NT2/D1 (cell line): ENCODE data around the gene ANKRD29.

Experiments
- DNase-seq: peaks from one replicate; pipeline ENCODE4 v3.0.0-alpha.2; 2011; ENCODE audit warnings: low read depth, low spot score
- H3K27me3 ChIP-seq: 2 replicates; pipeline ENCODE4 v1.6.0; 2011; ENCODE audit warnings: mild to moderate bottlenecking; ENCODE audit not compliant: insufficient read length, insufficient read depth
- H3K36me3 ChIP-seq: 2 replicates; pipeline ENCODE4 v1.6.1; 2011; ENCODE audit warnings: mild to moderate bottlenecking, low read length, mixed read lengths; ENCODE audit not compliant: insufficient read depth, insufficient read length
- H3K4me1 ChIP-seq: 2 replicates; pipeline ENCODE4 v1.5.1; 2011; ENCODE audit not compliant: insufficient read depth, insufficient read length
- H3K4me3 ChIP-seq: 2 replicates; pipeline ENCODE4 v1.5.1; 2011; ENCODE audit warnings: low read depth; ENCODE audit not compliant: insufficient read length
- H3K9ac ChIP-seq: 2 replicates; pipeline ENCODE4 v1.6.0; 2011; ENCODE audit warnings: low read depth; ENCODE audit not compliant: insufficient read length
- H3K9me3 ChIP-seq: 2 replicates; pipeline ENCODE4 v1.5.1; 2011; ENCODE audit warnings: mild to moderate bottlenecking, low read length; ENCODE audit not compliant: insufficient read depth
- SUZ12 ChIP-seq: IDR thresholded peaks from 2 replicates; pipeline ENCODE4 v1.6.1; 2011; ENCODE audit not compliant: insufficient read length, insufficient read depth; ENCODE audit errors: extremely low read depth
- YY1 ChIP-seq: IDR thresholded peaks from 2 replicates; pipeline ENCODE4 v1.6.1; 2011; ENCODE audit not compliant: insufficient read length, insufficient read depth
- ZNF274 ChIP-seq: IDR thresholded peaks from 2 replicates; pipeline ENCODE4 v1.6.1; 2011; ENCODE audit warnings: mild to moderate bottlenecking, low read depth, low read length

The ANKRD29 gene

GRCh38 chr18:23669202-23669766, 6.6 kb upstream of the ANKRD29 start:
- Histone ChIP-seq H3K4me1 (peaks cover 3% of the 10 kb centered on the region), H3K9ac (no peak overlapping the region), H3K4me3 (no peak overlapping the region), H3K27me3 (peaks cover 4% of the 10 kb centered on the region), H3K36me3 (no peaks in the 10 kb centered on the region), H3K9me3 (no peaks in the 10 kb centered on the region)
- no peak for DNase-seq
- TF ChIP-seq SUZ12 (no peak), YY1 (no peak), ZNF274 (no peak)

DNA sequence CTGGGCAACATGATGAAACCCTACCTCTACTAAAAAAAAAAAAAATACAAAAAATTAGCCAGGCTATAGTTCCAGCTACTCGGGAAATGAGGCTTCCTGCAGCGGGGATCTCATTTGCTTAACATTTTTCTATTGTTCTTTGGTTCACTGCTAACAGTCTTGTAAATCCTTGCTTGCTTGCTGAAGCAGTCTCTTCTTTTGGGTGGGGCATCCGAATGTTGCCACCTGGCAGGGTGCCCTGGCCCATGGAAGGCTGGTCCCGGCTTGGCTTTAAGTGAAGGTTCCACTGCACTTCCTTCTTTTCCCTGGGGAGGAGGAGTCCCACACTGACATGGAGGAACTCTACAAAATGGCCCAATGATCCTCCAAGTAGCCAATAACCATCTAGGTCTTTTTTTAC, 6.0 kb upstream of the ANKRD29 start:
- TF ChIP-seq SUZ12 (no peak), YY1 (no peak), ZNF274 (no peak)
- Histone ChIP-seq H3K9ac (no peak overlapping the region), H3K27me3 (peaks cover 5% of the 10 kb centered on the region), H3K4me1 (peaks cover 3% of the 10 kb centered on the region), H3K4me3 (no peak overlapping the region), H3K36me3 (no peaks in the 10 kb centered on the region), H3K9me3 (no peaks in the 10 kb centered on the region)
- DNase-seq, result no peak

DNA sequence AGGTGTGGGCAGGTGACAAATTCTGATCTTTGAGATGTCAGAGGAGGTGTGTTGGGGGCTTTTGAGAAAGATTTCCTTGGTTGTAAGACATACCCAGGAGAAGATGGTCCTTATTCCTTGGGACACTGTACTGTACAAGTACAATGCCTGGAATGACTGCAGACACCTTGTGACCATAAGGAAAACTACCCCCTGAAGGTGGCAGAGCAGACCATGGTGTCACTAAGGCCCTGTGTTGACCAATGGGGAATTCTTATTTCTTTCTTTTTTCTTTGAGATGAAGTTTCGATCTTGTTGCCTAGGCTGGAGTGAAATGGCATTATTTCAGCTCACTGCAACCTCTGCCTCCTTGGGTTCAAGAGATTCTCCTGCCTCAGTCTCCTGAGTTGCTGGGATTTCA, 4.4 kb upstream of the ANKRD29 start:
- Histone ChIP-seq H3K9me3 (no peaks in the 10 kb centered on the region), H3K4me1 (peaks cover 3% of the 10 kb centered on the region), H3K4me3 (no peak overlapping the region), H3K36me3 (no peaks in the 10 kb centered on the region), H3K9ac (no peak overlapping the region), H3K27me3 (peaks cover 20% of the 10 kb centered on the region)
- no peak for DNase-seq
- TF ChIP-seq ZNF274, result no peak
- no peak for TF ChIP-seq SUZ12
- no peak for TF ChIP-seq YY1

DNA sequence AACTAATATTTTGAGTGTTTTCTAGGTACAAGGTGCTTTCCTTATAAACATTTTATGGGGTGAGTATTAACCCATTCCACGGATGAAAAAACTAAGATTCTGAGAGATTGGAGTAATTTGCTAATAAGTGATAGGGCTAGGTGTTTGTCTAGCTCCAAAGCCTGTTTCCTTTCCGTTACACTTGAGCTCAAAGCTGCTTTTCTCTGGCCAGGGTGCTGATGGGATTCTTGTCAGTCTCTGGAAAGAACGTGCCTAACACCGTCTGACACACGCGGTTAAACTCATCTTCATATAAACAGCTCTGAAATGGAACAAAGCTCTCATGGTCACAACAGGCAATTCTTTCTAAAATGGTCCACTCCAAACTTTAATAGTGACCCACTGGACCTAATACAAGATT, 2.0 kb upstream of the ANKRD29 start:
- peaks cover 34% of the 10 kb centered on the region for H3K27me3 ChIP-seq
- no peak for DNase-seq
- H3K4me1 ChIP-seq, result no peaks in the 10 kb centered on the region
- TF ChIP-seq ZNF274, result no peak
- no peak for TF ChIP-seq SUZ12
- TF ChIP-seq YY1, result no peak
- no peaks in the 10 kb centered on the region for H3K9me3 ChIP-seq
- no peak overlapping the region for H3K9ac ChIP-seq
- no peaks in the 10 kb centered on the region for H3K36me3 ChIP-seq
- H3K4me3 ChIP-seq, result no peak overlapping the region

GRCh38 chr18:23661735-23662308, 889 bp downstream of the ANKRD29 start:
- Histone ChIP-seq H3K9me3 (no peaks in the 10 kb centered on the region), H3K36me3 (no peaks in the 10 kb centered on the region), H3K9ac (peak overlapping the region; percentile 64), H3K4me1 (no peaks in the 10 kb centered on the region), H3K4me3 (peak overlapping the region; percentile 39), H3K27me3 (peaks cover 32% of the 10 kb centered on the region)
- DNase-seq, result no peak
- TF ChIP-seq ZNF274 (no peak), YY1 (no peak), SUZ12 (no peak)

DNA sequence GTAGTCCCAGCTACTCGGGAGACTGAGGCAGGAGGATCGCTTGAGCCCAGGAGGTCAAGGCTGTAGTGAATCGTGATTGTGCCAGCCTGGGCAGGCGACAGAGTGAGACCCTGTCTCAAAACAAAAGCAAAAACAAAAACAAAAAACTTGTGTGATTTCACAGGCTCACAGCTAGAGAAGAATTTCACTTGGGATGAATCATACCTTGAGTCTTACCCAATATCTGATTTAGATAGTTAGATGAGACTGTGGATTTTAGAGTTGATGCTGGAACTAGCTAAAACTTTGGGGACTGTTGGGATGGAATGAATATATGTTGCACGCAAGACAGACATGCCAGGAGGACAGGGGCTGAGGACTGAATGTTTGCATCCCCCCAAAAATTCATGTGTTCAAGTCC, 4.4 kb downstream of the ANKRD29 start:
- TF ChIP-seq SUZ12 (no peak), YY1 (no peak), ZNF274 (no peak)
- Histone ChIP-seq H3K27me3 (peaks cover 27% of the 10 kb centered on the region), H3K36me3 (no peaks in the 10 kb centered on the region), H3K4me1 (no peaks in the 10 kb centered on the region), H3K9me3 (no peaks in the 10 kb centered on the region), H3K9ac (no peak overlapping the region), H3K4me3 (no peak overlapping the region)
- DNase-seq, result no peak

- Histone ChIP-seq H3K9me3 (no peaks in the 10 kb centered on the region), H3K27me3 (no peaks in the 10 kb centered on the region), H3K36me3 (no peaks in the 10 kb centered on the region), H3K4me1 (peaks cover 5% of the 10 kb centered on the region), H3K9ac (no peak overlapping the region), H3K4me3 (no peak overlapping the region)
- TF ChIP-seq ZNF274, result no peak
- TF ChIP-seq YY1, result no peak
- no peak for TF ChIP-seq SUZ12
- DNase-seq, result no peak
Measured at GRCh38 chr18:23652232-23652631, 10.5 kb downstream of the ANKRD29 start.
